Measurements from ENCODE around the gene LEF1. TPM values are rescaled to one million over a fixed set of nuclear protein-coding genes. Genes with fewer than 3 reads are reported as not detected.

Gene LEF1
- total and polyA plus RNA-seq, 5 donors from 2014 or later, result 465 to 627 (median 558) TPM

- peaks cover 28 to 87% (median 48%) of the 10 kb centered on the region in 4 donors for H3K4me1 Mint-ChIP-seq
- H3K9me3 ChIP-seq (ENCODE audit: control insufficient read depth in 2 of 2, low read length in 2 of 2), result no peaks in the 10 kb centered on the region
- ATAC-seq (ENCODE audit: low read depth in 2 of 2), result no peak
- H3K36me3 ChIP-seq (ENCODE audit: control insufficient read depth, insufficient read depth, low read length), result peaks cover 83% of the 10 kb centered on the region
- no peaks in the 10 kb centered on the region for H3K9me3 Mint-ChIP-seq
- peak overlapping the region; percentile 75 to 85 (median 85) for H3K27ac Mint-ChIP-seq
- peaks cover 23% of the 10 kb centered on the region for H3K4me1 ChIP-seq (ENCODE audit: control insufficient read depth, insufficient read depth, low read length, poor library complexity, severe bottlenecking)
- no peak for DNase-seq
- peaks cover 55% of the 10 kb centered on the region for H3K36me3 Mint-ChIP-seq
- H3K27me3 ChIP-seq (ENCODE audit: control insufficient read depth, insufficient read depth, low read length), result no peaks in the 10 kb centered on the region
- H3K27me3 Mint-ChIP-seq, result no peaks in the 10 kb centered on the region
- no peak overlapping the region for H3K4me3 ChIP-seq (ENCODE audit: low read depth, low read length)
- H3K4me3 Mint-ChIP-seq, result no peak overlapping the region
- no peak overlapping the region for H3K27ac ChIP-seq (ENCODE audit: insufficient read depth, low read length, poor library complexity, severe bottlenecking)
Observed at GRCh38 chr4:108060164-108060563, 108.6 kb downstream of the LEF1 start.

DNA sequence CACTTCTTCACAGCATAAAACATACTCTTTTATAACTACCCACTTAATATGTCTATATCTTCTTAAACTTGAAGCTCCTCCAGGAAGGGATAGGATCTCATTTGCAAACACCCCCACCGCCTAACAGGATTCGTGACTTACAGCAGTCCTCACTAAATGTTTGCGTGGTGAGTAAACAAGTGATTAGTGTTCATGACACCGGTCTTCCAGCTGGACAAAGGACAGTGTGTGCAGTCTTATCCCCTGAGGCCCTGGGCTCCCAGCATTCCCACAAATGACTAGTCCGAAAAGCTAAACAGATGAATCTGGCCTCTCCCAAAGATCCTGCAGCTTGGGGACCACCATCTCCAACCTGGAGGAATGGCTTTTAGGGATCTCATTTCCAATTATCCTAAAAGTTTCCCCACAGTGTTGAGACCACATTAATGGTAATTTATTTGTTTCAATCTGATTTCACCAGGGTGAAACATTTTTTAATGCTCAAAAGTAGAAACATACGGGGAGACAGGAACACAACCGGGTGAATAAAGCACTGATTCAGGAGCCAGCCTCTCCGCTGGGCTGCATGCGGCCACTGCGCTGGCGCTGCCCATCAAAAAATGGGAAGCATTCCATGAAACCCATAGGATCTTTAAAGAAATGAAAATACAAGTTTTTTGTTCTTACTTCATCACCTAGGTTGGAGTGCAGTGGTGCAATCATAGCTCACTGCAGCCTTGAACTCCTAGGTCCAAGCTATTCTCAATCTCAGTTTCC is 109.9 kb downstream of the LEF1 start:
- H3K9me3 ChIP-seq (ENCODE audit: control insufficient read depth in 2 of 2, low read length in 2 of 2), result no peaks in the 10 kb centered on the region
- no peak overlapping the region for H3K4me3 ChIP-seq (ENCODE audit: low read depth, low read length)
- DNase-seq, result no peak
- Mint-ChIP-seq H3K4me3 (peak overlapping the region in 1 of 4 donors; percentile 74), H3K27ac (peak overlapping the region in 2 of 3 donors; percentile 7 to 85), H3K4me1 (peaks cover 28 to 88% (median 45%) of the 10 kb centered on the region in 4 donors), H3K27me3 (no peaks in the 10 kb centered on the region), H3K36me3 (peaks cover 51% of the 10 kb centered on the region), H3K9me3 (no peaks in the 10 kb centered on the region)
- H3K27me3 ChIP-seq (ENCODE audit: control insufficient read depth, insufficient read depth, low read length), result no peaks in the 10 kb centered on the region
- H3K27ac ChIP-seq (ENCODE audit: insufficient read depth, low read length, poor library complexity, severe bottlenecking), result no peak overlapping the region
- peaks cover 86% of the 10 kb centered on the region for H3K36me3 ChIP-seq (ENCODE audit: control insufficient read depth, insufficient read depth, low read length)
- ATAC-seq (ENCODE audit: low read depth in 2 of 2), result no peak
- peaks cover 20% of the 10 kb centered on the region for H3K4me1 ChIP-seq (ENCODE audit: control insufficient read depth, insufficient read depth, low read length, poor library complexity, severe bottlenecking)

DNA sequence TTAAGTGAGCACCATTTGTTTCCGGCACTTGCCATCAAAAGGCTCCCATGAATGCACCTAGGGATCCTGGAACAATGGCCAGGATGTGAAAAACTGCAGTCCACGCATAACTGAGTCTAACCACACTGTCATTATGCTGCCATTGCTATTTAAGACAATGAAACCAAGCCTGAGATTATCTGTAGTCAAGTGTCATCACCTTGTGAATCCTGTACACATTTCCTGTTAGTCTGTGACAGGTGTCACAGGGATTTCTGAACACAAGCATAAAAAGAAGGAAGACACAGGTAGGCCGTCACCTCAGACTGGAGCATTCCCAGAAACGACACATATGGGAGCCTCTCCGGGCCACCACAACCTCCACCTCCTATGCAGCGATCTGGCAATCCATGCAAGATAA is 112.3 kb downstream of the LEF1 start:
- Mint-ChIP-seq H3K36me3 (peaks cover 53% of the 10 kb centered on the region), H3K27me3 (no peaks in the 10 kb centered on the region), H3K27ac (peak overlapping the region; percentile 58 to 83 (median 77)), H3K4me1 (peaks cover 22 to 92% (median 56%) of the 10 kb centered on the region in 4 donors), H3K9me3 (no peaks in the 10 kb centered on the region), H3K4me3 (peak overlapping the region in 1 of 4 donors; percentile 58)
- Histone ChIP-seq H3K9me3 (ENCODE audit: control insufficient read depth in 2 of 2, low read length in 2 of 2) (no peaks in the 10 kb centered on the region), H3K36me3 (ENCODE audit: control insufficient read depth, insufficient read depth, low read length) (peaks cover 86% of the 10 kb centered on the region), H3K4me1 (ENCODE audit: control insufficient read depth, insufficient read depth, low read length, poor library complexity, severe bottlenecking) (peaks cover 37% of the 10 kb centered on the region), H3K27me3 (ENCODE audit: control insufficient read depth, insufficient read depth, low read length) (no peaks in the 10 kb centered on the region), H3K4me3 (ENCODE audit: low read depth, low read length) (no peak overlapping the region), H3K27ac (ENCODE audit: insufficient read depth, low read length, poor library complexity, severe bottlenecking) (no peak overlapping the region)
- no peak for DNase-seq
- ATAC-seq (ENCODE audit: low read depth in 2 of 2), result no peak

GRCh38 chr4:108055787-108056186 is 112.9 kb downstream of the LEF1 start:
- Histone ChIP-seq H3K36me3 (ENCODE audit: control insufficient read depth, insufficient read depth, low read length) (peaks cover 86% of the 10 kb centered on the region), H3K9me3 (ENCODE audit: control insufficient read depth in 2 of 2, low read length in 2 of 2) (no peaks in the 10 kb centered on the region), H3K27me3 (ENCODE audit: control insufficient read depth, insufficient read depth, low read length) (no peaks in the 10 kb centered on the region), H3K4me3 (ENCODE audit: low read depth, low read length) (no peak overlapping the region), H3K4me1 (ENCODE audit: control insufficient read depth, insufficient read depth, low read length, poor library complexity, severe bottlenecking) (peaks cover 44% of the 10 kb centered on the region), H3K27ac (ENCODE audit: insufficient read depth, low read length, poor library complexity, severe bottlenecking) (peak overlapping the region; percentile 51)
- Mint-ChIP-seq H3K27ac (peak overlapping the region; percentile 58 to 83 (median 77)), H3K4me3 (peak overlapping the region in 2 of 4 donors; percentile 49 to 58), H3K9me3 (peaks cover 0 to under 1% (median 0%) of the 10 kb centered on the region in 7 donors), H3K27me3 (no peaks in the 10 kb centered on the region), H3K4me1 (peaks cover 25 to 95% (median 60%) of the 10 kb centered on the region in 4 donors), H3K36me3 (peaks cover 54% of the 10 kb centered on the region)
- no peak for ATAC-seq (ENCODE audit: low read depth in 2 of 2)
- no peak for DNase-seq

GRCh38 chr4:108054025-108054638 is 114.6 kb downstream of the LEF1 start:
- DNase-seq (no peak), ATAC-seq (ENCODE audit: low read depth in 2 of 2) (peak in 1 of 2 donors; percentile 29)
- no peaks in the 10 kb centered on the region for H3K27me3 ChIP-seq (ENCODE audit: control insufficient read depth, insufficient read depth, low read length)
- Mint-ChIP-seq H3K36me3 (peaks cover 55% of the 10 kb centered on the region), H3K9me3 (peaks cover 0 to 1% (median 0%) of the 10 kb centered on the region in 7 donors), H3K4me3 (peak overlapping the region in 3 of 4 donors; percentile 15 to 57 (median 44)), H3K27me3 (no peaks in the 10 kb centered on the region), H3K27ac (peak overlapping the region; percentile 76 to 85 (median 80)), H3K4me1 (peaks cover 27 to 96% (median 66%) of the 10 kb centered on the region in 4 donors)
- peaks cover 73% of the 10 kb centered on the region for H3K36me3 ChIP-seq (ENCODE audit: control insufficient read depth, insufficient read depth, low read length)
- peak overlapping the region; percentile 48 for H3K27ac ChIP-seq (ENCODE audit: insufficient read depth, low read length, poor library complexity, severe bottlenecking)
- peaks cover 59% of the 10 kb centered on the region for H3K4me1 ChIP-seq (ENCODE audit: control insufficient read depth, insufficient read depth, low read length, poor library complexity, severe bottlenecking)
- H3K4me3 ChIP-seq (ENCODE audit: low read depth, low read length), result no peak overlapping the region
- H3K9me3 ChIP-seq (ENCODE audit: control insufficient read depth in 2 of 2, low read length in 2 of 2), result no peaks in the 10 kb centered on the region

- peak overlapping the region in 2 of 4 donors; percentile 43 to 53 for H3K4me3 Mint-ChIP-seq
- H3K9me3 Mint-ChIP-seq, result peaks cover 0 to 1% (median 0%) of the 10 kb centered on the region in 7 donors
- H3K27ac Mint-ChIP-seq, result peak overlapping the region; percentile 76 to 93 (median 80)
- H3K27me3 Mint-ChIP-seq, result no peaks in the 10 kb centered on the region
- H3K36me3 ChIP-seq (ENCODE audit: control insufficient read depth, insufficient read depth, low read length), result peaks cover 77% of the 10 kb centered on the region
- peaks cover 26 to 96% (median 69%) of the 10 kb centered on the region in 4 donors for H3K4me1 Mint-ChIP-seq
- peaks cover 59% of the 10 kb centered on the region for H3K4me1 ChIP-seq (ENCODE audit: control insufficient read depth, insufficient read depth, low read length, poor library complexity, severe bottlenecking)
- H3K4me3 ChIP-seq (ENCODE audit: low read depth, low read length), result no peak overlapping the region
- H3K36me3 Mint-ChIP-seq, result peaks cover 64% of the 10 kb centered on the region
- no peak for DNase-seq
- H3K27ac ChIP-seq (ENCODE audit: insufficient read depth, low read length, poor library complexity, severe bottlenecking), result peak overlapping the region; percentile 48
- H3K9me3 ChIP-seq (ENCODE audit: control insufficient read depth in 2 of 2, low read length in 2 of 2), result no peaks in the 10 kb centered on the region
- ATAC-seq (ENCODE audit: low read depth in 2 of 2), result no peak
- no peaks in the 10 kb centered on the region for H3K27me3 ChIP-seq (ENCODE audit: control insufficient read depth, insufficient read depth, low read length)
Observed at GRCh38 chr4:108053251-108053711, 115.5 kb downstream of the LEF1 start.

DNA sequence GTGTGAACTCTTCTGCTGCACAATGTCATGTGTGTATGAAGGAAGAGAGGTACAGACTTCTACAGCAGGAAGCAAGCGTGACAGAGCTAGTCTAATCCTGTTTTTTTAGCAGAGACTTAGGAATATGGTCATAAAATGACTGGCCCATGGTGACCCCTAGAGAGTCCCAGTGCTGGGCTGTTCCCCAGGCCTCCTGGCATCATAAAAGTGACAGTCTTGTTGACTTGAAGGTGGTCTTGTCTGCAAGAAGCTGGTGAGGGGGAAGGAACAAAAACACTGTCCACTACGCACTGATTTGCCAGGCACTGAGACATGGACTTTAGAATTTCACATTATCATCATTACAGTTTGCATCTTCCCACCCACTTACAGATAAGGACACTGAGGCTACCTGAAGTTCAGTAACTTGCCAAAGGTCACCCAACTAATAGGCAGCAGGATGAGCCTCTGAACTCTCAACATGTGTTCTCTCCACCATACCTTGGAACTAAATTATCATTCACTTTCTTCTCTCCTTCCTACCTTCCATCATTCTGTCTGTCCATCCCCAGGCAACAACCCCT is 116.1 kb downstream of the LEF1 start:
- Histone ChIP-seq H3K36me3 (ENCODE audit: control insufficient read depth, insufficient read depth, low read length) (peaks cover 83% of the 10 kb centered on the region), H3K27me3 (ENCODE audit: control insufficient read depth, insufficient read depth, low read length) (no peaks in the 10 kb centered on the region), H3K27ac (ENCODE audit: insufficient read depth, low read length, poor library complexity, severe bottlenecking) (peak overlapping the region; percentile 48), H3K9me3 (ENCODE audit: control insufficient read depth in 2 of 2, low read length in 2 of 2) (no peaks in the 10 kb centered on the region), H3K4me3 (ENCODE audit: low read depth, low read length) (no peak overlapping the region), H3K4me1 (ENCODE audit: control insufficient read depth, insufficient read depth, low read length, poor library complexity, severe bottlenecking) (peaks cover 59% of the 10 kb centered on the region)
- H3K27me3 Mint-ChIP-seq, result no peaks in the 10 kb centered on the region
- ATAC-seq (ENCODE audit: low read depth in 2 of 2), result no peak
- peaks cover 22 to 96% (median 68%) of the 10 kb centered on the region in 4 donors for H3K4me1 Mint-ChIP-seq
- H3K4me3 Mint-ChIP-seq, result peak overlapping the region in 3 of 4 donors; percentile 21 to 87 (median 53)
- peaks cover 66% of the 10 kb centered on the region for H3K36me3 Mint-ChIP-seq
- no peak for DNase-seq
- peaks cover 0 to 1% (median 0%) of the 10 kb centered on the region in 7 donors for H3K9me3 Mint-ChIP-seq
- peak overlapping the region; percentile 44 to 93 (median 93) for H3K27ac Mint-ChIP-seq
